OCI-LY3 (cell line): ENCODE data around the gene LITAFD.

ENCODE experiments used
- CTCF ChIP-seq: fragments of 200-600, 300-600 bp; sonication (generic); IDR thresholded peaks from 2 replicates; pipeline ENCODE4 v1.5.1; 2014; ENCODE audit warnings: antibody characterized with exemption, low read length, low read depth
- EZH2phosphoT487 ChIP-seq: fragments of 200-600 bp; shearing (Covaris generic); IDR thresholded peaks from 2 replicates; pipeline ENCODE4 v1.6.1; 2018; ENCODE audit warnings: antibody characterized with exemption, mixed run types, low read depth

GRCh38 chr16:8866884-8867215 is 15.3 kb upstream of the LITAFD start:
- TF ChIP-seq CTCF (no peak), EZH2phosphoT487 (no peak)
